Breast epithelium (tissue), 3 donors: Measurements from ENCODE around the gene RBM39.

Source experiments
- POLR2A ChIP-seq: fragments of 450-650 bp; IDR thresholded peaks from one replicate; pipeline ENCODE4 v1.6.1; 2016; ENCODE audit warnings: antibody characterized with exemption, mild to moderate bottlenecking, moderate library complexity
- POLR2AphosphoS5 ChIP-seq, 3 donors: sonication (generic); formaldehyde crosslinking; IDR thresholded peaks; one replicate each; pipeline ENCODE4 v1.6.1; 2017; ENCODE audit warnings: antibody characterized with exemption in 3 of 3
- TF ChIP-seq, protein P1 (sequence below), 3 donors: fragments of 450-650 bp; IDR thresholded peaks; one replicate each; pipeline ENCODE4 v1.5.1; 2016 to 2017; ENCODE audit warnings: antibody characterized with exemption in 3 of 3, mild to moderate bottlenecking in 3 of 3, moderate library complexity in 3 of 3

DNA sequence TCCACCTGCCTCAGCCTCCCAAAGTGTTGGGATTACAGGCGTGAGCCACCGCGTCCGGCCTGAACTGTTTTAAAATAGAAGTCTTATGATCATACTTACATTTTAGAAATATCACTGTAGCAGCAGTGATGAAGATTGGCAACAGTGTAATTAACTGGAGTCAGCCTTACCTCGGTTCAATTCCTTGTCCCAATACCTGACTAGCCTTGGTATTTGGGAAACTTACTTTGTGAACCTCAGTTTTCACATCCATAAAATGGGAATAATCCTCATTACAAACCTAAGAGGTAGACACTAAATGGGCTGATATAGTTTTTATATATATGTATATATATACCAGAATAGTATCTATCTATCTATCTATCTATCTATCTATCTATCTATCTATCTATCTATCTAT is 49.0 kb upstream of the RBM39 start:
- TF ChIP-seq, protein P1, sequence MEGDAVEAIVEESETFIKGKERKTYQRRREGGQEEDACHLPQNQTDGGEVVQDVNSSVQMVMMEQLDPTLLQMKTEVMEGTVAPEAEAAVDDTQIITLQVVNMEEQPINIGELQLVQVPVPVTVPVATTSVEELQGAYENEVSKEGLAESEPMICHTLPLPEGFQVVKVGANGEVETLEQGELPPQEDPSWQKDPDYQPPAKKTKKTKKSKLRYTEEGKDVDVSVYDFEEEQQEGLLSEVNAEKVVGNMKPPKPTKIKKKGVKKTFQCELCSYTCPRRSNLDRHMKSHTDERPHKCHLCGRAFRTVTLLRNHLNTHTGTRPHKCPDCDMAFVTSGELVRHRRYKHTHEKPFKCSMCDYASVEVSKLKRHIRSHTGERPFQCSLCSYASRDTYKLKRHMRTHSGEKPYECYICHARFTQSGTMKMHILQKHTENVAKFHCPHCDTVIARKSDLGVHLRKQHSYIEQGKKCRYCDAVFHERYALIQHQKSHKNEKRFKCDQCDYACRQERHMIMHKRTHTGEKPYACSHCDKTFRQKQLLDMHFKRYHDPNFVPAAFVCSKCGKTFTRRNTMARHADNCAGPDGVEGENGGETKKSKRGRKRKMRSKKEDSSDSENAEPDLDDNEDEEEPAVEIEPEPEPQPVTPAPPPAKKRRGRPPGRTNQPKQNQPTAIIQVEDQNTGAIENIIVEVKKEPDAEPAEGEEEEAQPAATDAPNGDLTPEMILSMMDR (IDR thresholded peaks at IDR 0.05) = no peak
- TF ChIP-seq POLR2A (no peak), POLR2AphosphoS5 (IDR thresholded peaks at IDR 0.05) (no peak)
